Gastrocnemius medialis (tissue), 4 donors: ENCODE measurements around the gene WRAP73. TPM values are rescaled to one million over a fixed set of nuclear protein-coding genes. Genes with fewer than 3 reads are reported as not detected.

ENCODE experiments used
- ATAC-seq, 2 donors: fragments of 150-250 bp; one replicate each; pipeline ENCODE4 v1.9.1; 2016
- DNase-seq, 2 donors: peaks; one replicate each; pipeline ENCODE4 v3.0.0-alpha.2; 2019
- H3K27ac ChIP-seq, 4 donors: fragments of 200-600 bp; sonication (generic); 1 replicate in 1 of 4; 2 replicates in 3 of 4; pipeline ENCODE4 v1.5.1; 2016 to 2018; ENCODE audit warnings: mild to moderate bottlenecking in 2 of 4, moderate library complexity in 1 of 4
- H3K27me3 ChIP-seq, 3 donors: fragments of 200-600 bp; sonication (generic) in 2 of 3; 1 replicate in 1 of 3; 2 replicates in 2 of 3; pipeline versions ENCODE4 v1.5.1 to v1.6.0; 2016 to 2019; ENCODE audit warnings: mild to moderate bottlenecking in 1 of 3, moderate library complexity in 1 of 3
- H3K36me3 ChIP-seq, 2 donors: fragments of 200-600 bp; sonication (generic) in 1 of 2; one replicate each; pipeline ENCODE4 v1.5.1; 2017 to 2018
- H3K4me1 ChIP-seq, 2 donors: fragments of 200-600 bp; sonication (generic) in 1 of 2; one replicate each; pipeline ENCODE4 v1.5.1; 2016 to 2017; ENCODE audit warnings: mild to moderate bottlenecking in 2 of 2
- H3K4me3 ChIP-seq, 4 donors: fragments of 200-600 bp; sonication (generic) in 3 of 4; 1 replicate in 1 of 4; 2 replicates in 3 of 4; pipeline ENCODE4 v1.5.1; 2016 to 2019; ENCODE audit warnings: mild to moderate bottlenecking in 2 of 4
- H3K9me3 ChIP-seq, 3 donors: fragments of 200-600 bp; sonication (generic) in 2 of 3; 1 replicate in 1 of 3; 2 replicates in 2 of 3; pipeline ENCODE4 v1.5.1; 2016 to 2019
- POLR2A ChIP-seq, 2 donors: fragments of 450-650 bp; IDR thresholded peaks; one replicate each; pipeline ENCODE4 v1.6.1; 2017; ENCODE audit warnings: antibody characterized with exemption in 2 of 2, mild to moderate bottlenecking in 2 of 2, moderate library complexity in 2 of 2
- in situ Hi-C, 4 donors: fragments of 200-750 bp; cut with MboI; loops; one replicate each; pipeline versions ENCODE4 v1.15.0 to v1.8.0; 2017; ENCODE audit warnings: low sequenced_read_pairs in 4 of 4
- intact Hi-C: fragments of 100-400 bp; cut with DNase I; formaldehyde crosslinking; loops from one replicate; pipeline ENCODE4 v1.15.1; 2023; ENCODE audit warnings: low total_unique reads
- total RNA-seq, 4 donors: library from RNA; depleted of rRNA; stranded (reverse); fragments of >200 nt; gene quantifications; one replicate each; pipeline versions ENCODE4 v1.1.0 to v1.2.3, GENCODE V29; 2016
- TF ChIP-seq, protein P1 (sequence below), 5 experiments: fragments of 450-650 bp in 3 of 5; fragments of 200-600 bp in 2 of 5; sonication (generic) in 2 of 5; IDR thresholded peaks in 4 of 5; conservative IDR thresholded peaks in 1 of 5; 1 replicate in 4 of 5; 2 replicates in 1 of 5; pipeline ENCODE4 v1.5.1; 2016 to 2019; ENCODE audit warnings: antibody characterized with exemption in 5 of 5, mild to moderate bottlenecking in 3 of 5, moderate library complexity in 3 of 5

The WRAP73 gene
- total RNA-seq, 4 donors from 2014 or later, result 12.7 to 16.1 (median 14.2) TPM

DNA sequence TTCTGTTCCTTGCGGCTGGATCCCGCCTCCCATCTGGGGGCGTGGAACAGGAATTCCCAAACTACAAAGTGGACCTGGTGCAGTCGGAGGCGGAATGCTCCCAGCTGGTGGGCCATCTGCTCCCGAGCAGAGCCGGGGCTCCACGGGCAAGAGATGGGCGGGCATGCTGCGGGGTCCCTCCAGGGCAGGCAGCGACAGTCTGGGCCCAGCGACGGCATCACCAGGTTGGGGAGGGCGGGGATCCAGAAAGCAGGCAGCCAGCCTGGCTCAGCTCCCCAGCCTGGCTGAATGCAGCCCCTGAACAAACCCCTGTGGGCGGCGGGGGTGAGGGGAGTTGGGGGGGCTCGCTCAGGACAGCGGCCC, 42.2 kb downstream of the WRAP73 start:
- DNase-seq (no peak), ATAC-seq (no peak)
- Histone ChIP-seq H3K27ac (no peak overlapping the region), H3K9me3 (no peaks in the 10 kb centered on the region), H3K36me3 (no peaks in the 10 kb centered on the region), H3K4me1 (peaks cover 4 to 13% of the 10 kb centered on the region in 2 donors), H3K4me3 (no peak overlapping the region), H3K27me3 (peaks cover 22 to 53% (median 24%) of the 10 kb centered on the region in 3 donors)
- intact Hi-C loops (no loop called here), in situ Hi-C loops (no loop called here)
- TF ChIP-seq POLR2A (IDR thresholded peaks at IDR 0.05), result no peak
- TF ChIP-seq, protein P1, sequence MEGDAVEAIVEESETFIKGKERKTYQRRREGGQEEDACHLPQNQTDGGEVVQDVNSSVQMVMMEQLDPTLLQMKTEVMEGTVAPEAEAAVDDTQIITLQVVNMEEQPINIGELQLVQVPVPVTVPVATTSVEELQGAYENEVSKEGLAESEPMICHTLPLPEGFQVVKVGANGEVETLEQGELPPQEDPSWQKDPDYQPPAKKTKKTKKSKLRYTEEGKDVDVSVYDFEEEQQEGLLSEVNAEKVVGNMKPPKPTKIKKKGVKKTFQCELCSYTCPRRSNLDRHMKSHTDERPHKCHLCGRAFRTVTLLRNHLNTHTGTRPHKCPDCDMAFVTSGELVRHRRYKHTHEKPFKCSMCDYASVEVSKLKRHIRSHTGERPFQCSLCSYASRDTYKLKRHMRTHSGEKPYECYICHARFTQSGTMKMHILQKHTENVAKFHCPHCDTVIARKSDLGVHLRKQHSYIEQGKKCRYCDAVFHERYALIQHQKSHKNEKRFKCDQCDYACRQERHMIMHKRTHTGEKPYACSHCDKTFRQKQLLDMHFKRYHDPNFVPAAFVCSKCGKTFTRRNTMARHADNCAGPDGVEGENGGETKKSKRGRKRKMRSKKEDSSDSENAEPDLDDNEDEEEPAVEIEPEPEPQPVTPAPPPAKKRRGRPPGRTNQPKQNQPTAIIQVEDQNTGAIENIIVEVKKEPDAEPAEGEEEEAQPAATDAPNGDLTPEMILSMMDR (IDR thresholded peaks at IDR 0.05 in 4 of 5, conservative IDR thresholded peaks at IDR 0.05 in 1 of 5), result no peak

DNA sequence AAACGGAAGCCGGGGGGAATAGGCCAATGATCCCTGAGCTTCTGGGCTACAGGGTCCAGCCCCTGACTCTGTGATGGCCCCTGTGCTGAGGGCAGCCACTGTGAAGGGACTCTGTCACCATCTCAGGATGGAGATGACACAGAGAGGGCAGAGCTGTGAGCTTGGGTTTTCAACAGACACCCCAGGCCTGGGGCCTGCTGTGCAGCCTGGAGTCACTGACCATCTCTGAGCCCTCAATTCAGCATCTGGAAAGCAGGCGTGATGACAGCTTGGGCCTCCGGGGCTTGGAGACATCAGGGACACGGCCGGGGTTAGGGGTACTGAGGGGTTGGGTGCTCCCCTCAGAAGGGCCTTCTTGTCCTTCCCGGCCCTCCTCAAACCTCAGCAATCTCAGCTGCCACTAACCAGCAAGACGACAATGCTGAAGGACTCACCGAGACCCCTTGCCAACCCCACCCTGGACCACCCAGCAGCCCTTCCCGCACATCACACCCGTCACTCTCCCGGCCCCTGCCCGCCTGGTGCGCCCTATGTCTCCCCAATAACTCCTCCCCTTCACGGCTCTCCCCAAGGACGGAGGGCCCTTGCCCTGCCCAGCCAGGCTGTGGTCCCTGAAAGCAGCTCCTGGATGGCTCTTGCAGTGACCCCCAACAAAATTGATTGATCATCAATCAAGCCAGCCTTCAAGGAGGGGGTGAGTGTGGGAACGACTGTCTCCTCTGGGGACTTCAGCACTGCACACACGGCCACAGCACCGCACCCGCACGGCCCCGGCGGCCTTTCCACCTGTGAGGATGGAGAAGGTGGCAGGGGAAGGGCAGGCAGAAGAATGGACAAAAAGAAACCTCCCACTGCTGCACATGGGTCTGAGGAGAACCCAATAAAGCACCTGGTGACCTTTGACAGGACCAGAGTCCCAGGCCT, 42.9 kb downstream of the WRAP73 start:
- Histone ChIP-seq H3K9me3 (no peaks in the 10 kb centered on the region), H3K4me1 (peaks cover 4 to 13% of the 10 kb centered on the region in 2 donors), H3K36me3 (no peaks in the 10 kb centered on the region), H3K4me3 (no peak overlapping the region), H3K27ac (no peak overlapping the region), H3K27me3 (peaks cover 16 to 53% (median 24%) of the 10 kb centered on the region in 3 donors)
- TF ChIP-seq POLR2A (IDR thresholded peaks at IDR 0.05), result no peak
- TF ChIP-seq, protein P1 (IDR thresholded peaks at IDR 0.05 in 4 of 5, conservative IDR thresholded peaks at IDR 0.05 in 1 of 5), result no peak
- in situ Hi-C loops, result no loop called here
- no peak for ATAC-seq
- intact Hi-C loops, result no loop called here
- DNase-seq, result no peak

DNA sequence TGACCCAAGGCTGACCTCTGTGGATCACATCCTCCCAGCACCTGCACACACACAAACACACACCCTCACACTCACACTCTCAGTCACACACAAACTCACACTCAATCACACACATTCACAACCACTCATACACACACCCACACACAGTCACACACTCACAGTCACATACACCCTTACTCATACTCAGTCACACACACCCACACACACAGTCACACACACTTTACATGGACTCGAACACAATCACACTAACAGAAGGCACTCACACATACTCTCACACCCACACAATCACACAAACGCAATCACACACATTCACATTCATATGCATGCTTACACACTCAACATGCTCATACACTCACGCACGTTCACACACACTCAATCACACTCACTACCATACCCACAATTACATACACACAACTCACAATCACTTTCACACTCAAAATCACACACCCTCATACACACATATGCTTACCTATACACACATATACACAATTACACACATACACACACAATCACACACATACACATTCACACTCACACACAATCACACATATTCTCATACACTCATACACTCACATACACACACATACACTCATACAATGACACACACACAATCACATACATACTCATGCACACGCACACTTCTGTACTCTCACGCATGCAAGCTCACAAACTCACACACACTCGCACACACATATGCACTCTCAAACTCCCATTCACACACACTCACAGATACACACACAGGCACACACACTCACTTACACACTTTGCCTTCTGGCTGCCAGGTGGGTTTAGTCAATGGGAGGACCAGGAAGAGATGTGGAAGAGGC, 44.7 kb downstream of the WRAP73 start:
- in situ Hi-C loops, result no loop called here
- ATAC-seq (no peak), DNase-seq (no peak)
- TF ChIP-seq POLR2A (IDR thresholded peaks at IDR 0.05), result no peak
- TF ChIP-seq, protein P1 (IDR thresholded peaks at IDR 0.05 in 4 of 5, conservative IDR thresholded peaks at IDR 0.05 in 1 of 5), result no peak
- Histone ChIP-seq H3K27ac (no peak overlapping the region), H3K27me3 (peaks cover 2 to 38% (median 7%) of the 10 kb centered on the region in 3 donors), H3K9me3 (no peaks in the 10 kb centered on the region), H3K36me3 (no peaks in the 10 kb centered on the region), H3K4me1 (peaks cover 0 to 1% of the 10 kb centered on the region in 2 donors), H3K4me3 (no peak overlapping the region)
- intact Hi-C loops, result no loop called here

DNA sequence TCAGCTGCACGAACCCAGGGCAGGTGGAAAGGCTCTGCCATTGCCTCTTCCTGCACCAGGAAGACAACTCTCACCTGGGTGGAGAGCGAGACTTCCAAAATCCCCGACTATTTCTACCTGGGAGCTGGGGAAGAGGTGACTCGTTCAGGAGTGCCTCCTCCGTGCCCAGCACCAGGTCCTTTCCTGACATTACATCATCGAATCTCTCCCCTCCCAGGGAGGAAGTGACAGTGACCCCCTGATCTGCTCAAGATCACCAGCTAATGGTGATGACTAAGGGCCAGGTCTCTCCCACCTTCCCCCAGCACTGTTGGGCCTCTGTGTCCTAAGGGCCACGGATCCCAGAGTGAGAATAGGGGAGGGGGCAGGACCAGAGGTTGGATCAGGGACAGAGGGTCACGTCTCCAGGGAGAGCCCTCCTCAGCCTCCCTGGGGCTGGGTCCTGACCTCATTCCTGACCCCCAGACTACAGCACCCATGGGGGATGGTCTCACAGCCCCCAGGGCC, 45.4 kb downstream of the WRAP73 start:
- in situ Hi-C loops (no loop called here), intact Hi-C loops (no loop called here)
- H3K4me1 ChIP-seq, result peaks cover 0 to 4% of the 10 kb centered on the region in 2 donors
- no peaks in the 10 kb centered on the region for H3K36me3 ChIP-seq
- peaks cover 0 to 31% (median 0%) of the 10 kb centered on the region in 3 donors for H3K27me3 ChIP-seq
- no peaks in the 10 kb centered on the region for H3K9me3 ChIP-seq
- DNase-seq, result no peak
- ATAC-seq, result no peak
- no peak overlapping the region for H3K4me3 ChIP-seq
- no peak overlapping the region for H3K27ac ChIP-seq
- TF ChIP-seq, protein P1 (IDR thresholded peaks at IDR 0.05 in 4 of 5, conservative IDR thresholded peaks at IDR 0.05 in 1 of 5), result no peak
